CD14-positive monocyte (primary cell): Measurements from ENCODE around the gene STRBP. TPM values are rescaled to one million over a fixed set of nuclear protein-coding genes. Genes with fewer than 3 reads are reported as not detected.

Experiments
- DNase-seq, 3 donors: peaks; one replicate each; pipeline ENCODE4 v3.0.0-alpha.2; 2011 to 2022
- H2AFZ ChIP-seq: 2 replicates; pipeline ENCODE4 v1.6.0; 2012; ENCODE audit warnings: mild to moderate bottlenecking, low read depth, low read length, inconsistent platforms; ENCODE audit not compliant: insufficient read depth, poor library complexity, severe bottlenecking
- H3K27ac ChIP-seq, 2 donors: 1 replicate in 1 of 2; 2 replicates in 1 of 2; pipeline ENCODE4 v1.5.1; 2012 to 2013; ENCODE audit warnings: low read length in 2 of 2, control low read depth in 1 of 2, inconsistent platforms in 1 of 2, low read depth in 1 of 2, mild to moderate bottlenecking in 1 of 2
- H3K27me3 ChIP-seq, 2 donors: one replicate each; pipeline versions ENCODE4 v1.6.0 to v1.6.1; 2011 to 2013; ENCODE audit warnings: low read length in 2 of 2; ENCODE audit not compliant: control insufficient read depth in 2 of 2, insufficient read depth in 2 of 2
- H3K36me3 ChIP-seq, 2 donors: replicated peaks in 1 of 2; 1 replicate in 1 of 2; 2 replicates in 1 of 2; pipeline versions ENCODE4 v1.5.1 to v1.6.1; 2012 to 2013; ENCODE audit warnings: low read length in 2 of 2, control low read depth in 1 of 2, inconsistent platforms in 1 of 2, mild to moderate bottlenecking in 1 of 2; ENCODE audit not compliant: insufficient read depth in 2 of 2, control insufficient read depth in 1 of 2
- H3K4me1 ChIP-seq, 2 donors: 1 replicate in 1 of 2; 2 replicates in 1 of 2; pipeline versions ENCODE4 v1.5.1 to v1.6.1; 2012 to 2013; ENCODE audit warnings: low read length in 2 of 2, control low read depth in 1 of 2, inconsistent platforms in 1 of 2, mild to moderate bottlenecking in 1 of 2, moderate library complexity in 1 of 2; ENCODE audit not compliant: insufficient read depth in 2 of 2, control insufficient read depth in 1 of 2
- H3K4me2 ChIP-seq: replicated peaks from 2 replicates; pipeline ENCODE3; 2012; ENCODE audit warnings: low read length, moderate library complexity, mild to moderate bottlenecking; ENCODE audit not compliant: poor library complexity, severe bottlenecking; ENCODE audit errors: extremely low read depth
- H3K4me3 ChIP-seq, 3 experiments: fragments of 200-600 bp in 1 of 3; sonication (generic) in 1 of 3; replicated peaks in 1 of 3; 1 replicate in 2 of 3; 2 replicates in 1 of 3; pipeline ENCODE4 v1.5.1; 2011 to 2013; ENCODE audit warnings: low read length in 3 of 3, mild to moderate bottlenecking in 3 of 3, control low read depth in 2 of 3, low read depth in 2 of 3, inconsistent platforms in 1 of 3, moderate library complexity in 1 of 3
- H3K79me2 ChIP-seq: 2 replicates; pipeline ENCODE4 v1.6.0; 2012; ENCODE audit warnings: mild to moderate bottlenecking, control low read depth, inconsistent platforms, low read length, moderate library complexity; ENCODE audit not compliant: insufficient read depth
- H3K9ac ChIP-seq: 2 replicates; pipeline ENCODE4 v1.6.0; 2017; ENCODE audit warnings: low read length, mild to moderate bottlenecking; ENCODE audit not compliant: insufficient read depth, poor library complexity, severe bottlenecking
- H3K9me3 ChIP-seq, 2 donors: replicated peaks in 1 of 2; 1 replicate in 1 of 2; 2 replicates in 1 of 2; pipeline versions ENCODE4 v1.5.1 to v1.6.1; 2012 to 2013; ENCODE audit warnings: low read length in 2 of 2, control low read depth in 1 of 2; ENCODE audit not compliant: control insufficient read depth in 1 of 2, insufficient read depth in 1 of 2
- H4K20me1 ChIP-seq: 2 replicates; pipeline ENCODE4 v1.6.0; 2012; ENCODE audit warnings: mild to moderate bottlenecking, low read length, control low read depth, moderate library complexity; ENCODE audit not compliant: insufficient read depth
- H3K27ac Mint-ChIP-seq, 7 donors: one replicate each; pipeline ENCODE4 v1.8.0; 2020; ENCODE audit warnings: mild to moderate bottlenecking in 7 of 7, mixed read lengths in 7 of 7, moderate library complexity in 6 of 7, inconsistent platforms in 2 of 7
- H3K27me3 Mint-ChIP-seq, 3 donors: one replicate each; pipeline ENCODE4 v1.8.0; 2021 to 2022; ENCODE audit warnings: low read depth in 3 of 3, mild to moderate bottlenecking in 3 of 3, mixed read lengths in 3 of 3, moderate library complexity in 3 of 3, inconsistent platforms in 1 of 3
- H3K36me3 Mint-ChIP-seq, 2 donors: one replicate each; pipeline ENCODE4 v1.8.0; 2020; ENCODE audit warnings: mixed read lengths in 2 of 2, inconsistent platforms in 1 of 2, mild to moderate bottlenecking in 1 of 2
- H3K4me1 Mint-ChIP-seq: one replicate; pipeline ENCODE4 v1.8.0; 2020; ENCODE audit warnings: mild to moderate bottlenecking, mixed read lengths
- H3K4me3 Mint-ChIP-seq, 2 donors: one replicate each; pipeline ENCODE4 v1.8.0; 2020; ENCODE audit warnings: mild to moderate bottlenecking in 2 of 2, mixed read lengths in 2 of 2, moderate library complexity in 1 of 2
- H3K9me3 Mint-ChIP-seq, 7 donors: one replicate each; pipeline ENCODE4 v1.8.0; 2020 to 2022; ENCODE audit warnings: mixed read lengths in 7 of 7, mild to moderate bottlenecking in 6 of 7, moderate library complexity in 6 of 7, inconsistent platforms in 2 of 7
- WGBS: methylation state at CpG from one replicate; pipeline ENCODE4 v1.1.5; 2013; ENCODE audit warnings: missing lambda C conversion rate; ENCODE audit not compliant: insufficient coverage; 5-methylcytosine and 5-hydroxymethylcytosine counted together
- intact Hi-C, 2 donors: fragments of 100-400 bp; cut with micrococcal nuclease; formaldehyde crosslinking; loops; one replicate each; pipeline versions ENCODE4 v1.15.0 to v1.15.1; 2023
- polyA plus RNA-seq, 3 donors: library from polyadenylated mRNA; depleted of rRNA in 1 of 3; unstranded in 2 of 3; stranded (reverse) in 1 of 3; fragments of 300-500 nt in 2 of 3; fragments of >200 nt in 1 of 3; fragmentation: Illumina TruSeq in 2 of 3; gene quantifications; 1 replicate in 2 of 3; 2 replicates in 1 of 3; pipeline ENCODE4 v1.2.3, GENCODE V29; 2012 to 2021
- TF ChIP-seq, protein P1 (sequence below): fragments of 200-600 bp; IDR thresholded peaks from one replicate; pipeline ENCODE4 v1.8.0; 2022; ENCODE audit warnings: antibody characterized with exemption, mild to moderate bottlenecking

STRBP gene
- polyA plus RNA-seq, 3 donors, result 0.97 to 1.9 (median 1.9) TPM

DNA sequence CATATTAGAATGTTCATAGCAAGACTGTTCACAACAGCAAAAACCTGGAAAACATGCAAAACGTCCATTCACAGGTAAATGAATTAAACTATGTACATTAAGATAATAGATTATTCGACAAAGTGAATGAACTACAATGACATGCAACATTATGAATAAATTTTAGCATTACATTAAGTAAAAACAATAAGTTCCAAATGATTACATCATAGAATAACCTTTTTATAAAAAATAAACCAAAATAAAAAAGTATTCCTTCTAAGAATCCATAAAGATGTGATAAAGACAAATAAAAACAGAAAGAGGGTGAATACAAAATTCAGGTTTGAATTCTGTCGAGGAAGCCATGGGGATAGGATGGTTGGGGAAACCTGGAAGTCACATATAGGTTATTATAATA is 57.3 kb downstream of the STRBP start:
- peaks cover 0 to 2% (median 0%) of the 10 kb centered on the region in 7 donors for H3K9me3 Mint-ChIP-seq
- Histone ChIP-seq H3K4me2 (no peak overlapping the region), H2AFZ (no peak overlapping the region), H3K4me1 (no peaks in the 10 kb centered on the region), H3K79me2 (no peaks in the 10 kb centered on the region), H3K27me3 (no peaks in the 10 kb centered on the region), H3K36me3 (no peaks in the 10 kb centered on the region), H3K4me3 (no peak overlapping the region), H3K9ac (no peak overlapping the region), H4K20me1 (no peaks in the 10 kb centered on the region), H3K27ac (no peak overlapping the region), H3K9me3 (no peaks in the 10 kb centered on the region)
- H3K27me3 Mint-ChIP-seq, result peaks cover 0 to 1% (median 0%) of the 10 kb centered on the region in 3 donors
- no peak overlapping the region for H3K4me3 Mint-ChIP-seq
- intact Hi-C loops, result no loop called here
- TF ChIP-seq, protein P1, sequence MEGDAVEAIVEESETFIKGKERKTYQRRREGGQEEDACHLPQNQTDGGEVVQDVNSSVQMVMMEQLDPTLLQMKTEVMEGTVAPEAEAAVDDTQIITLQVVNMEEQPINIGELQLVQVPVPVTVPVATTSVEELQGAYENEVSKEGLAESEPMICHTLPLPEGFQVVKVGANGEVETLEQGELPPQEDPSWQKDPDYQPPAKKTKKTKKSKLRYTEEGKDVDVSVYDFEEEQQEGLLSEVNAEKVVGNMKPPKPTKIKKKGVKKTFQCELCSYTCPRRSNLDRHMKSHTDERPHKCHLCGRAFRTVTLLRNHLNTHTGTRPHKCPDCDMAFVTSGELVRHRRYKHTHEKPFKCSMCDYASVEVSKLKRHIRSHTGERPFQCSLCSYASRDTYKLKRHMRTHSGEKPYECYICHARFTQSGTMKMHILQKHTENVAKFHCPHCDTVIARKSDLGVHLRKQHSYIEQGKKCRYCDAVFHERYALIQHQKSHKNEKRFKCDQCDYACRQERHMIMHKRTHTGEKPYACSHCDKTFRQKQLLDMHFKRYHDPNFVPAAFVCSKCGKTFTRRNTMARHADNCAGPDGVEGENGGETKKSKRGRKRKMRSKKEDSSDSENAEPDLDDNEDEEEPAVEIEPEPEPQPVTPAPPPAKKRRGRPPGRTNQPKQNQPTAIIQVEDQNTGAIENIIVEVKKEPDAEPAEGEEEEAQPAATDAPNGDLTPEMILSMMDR, result no peak
- H3K36me3 Mint-ChIP-seq, result no peaks in the 10 kb centered on the region
- H3K4me1 Mint-ChIP-seq, result no peaks in the 10 kb centered on the region
- no peak overlapping the region for H3K27ac Mint-ChIP-seq
- WGBS, result no CpG with 5 or more reads among the region's 3 CpGs
- DNase-seq, result no peak

DNA sequence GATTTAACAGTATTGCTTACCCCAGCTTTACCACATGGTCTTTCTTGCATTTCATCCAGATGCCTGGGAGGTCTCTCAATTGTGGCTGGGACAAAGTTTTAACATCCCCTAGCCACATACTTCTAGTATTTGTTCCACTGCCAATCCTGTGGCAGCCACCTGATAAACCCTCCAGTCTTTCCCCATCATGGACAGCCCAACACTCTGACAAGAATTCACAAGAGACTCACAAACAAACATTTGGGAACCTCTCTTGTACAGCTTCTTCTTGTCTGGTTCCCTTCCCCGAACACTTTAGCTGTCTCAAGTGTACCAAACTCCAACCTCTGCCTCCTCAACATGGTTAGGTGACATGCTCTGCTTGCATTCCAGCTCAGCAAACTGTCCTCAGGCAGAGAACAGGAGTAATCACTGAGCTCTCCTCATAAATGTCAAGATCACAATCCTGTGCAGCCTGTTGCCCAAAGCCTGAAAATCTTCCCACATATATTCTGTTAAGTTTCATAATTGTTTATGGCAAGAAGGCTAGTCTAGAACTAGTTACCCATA is 59.7 kb downstream of the STRBP start:
- H3K4me3 ChIP-seq, result no peak overlapping the region
- no peaks in the 10 kb centered on the region for H3K4me1 ChIP-seq
- Mint-ChIP-seq H3K36me3 (no peaks in the 10 kb centered on the region), H3K27me3 (peaks cover 0 to 1% (median 0%) of the 10 kb centered on the region in 3 donors), H3K4me3 (no peak overlapping the region), H3K27ac (no peak overlapping the region), H3K9me3 (peaks cover 0 to 2% (median 0%) of the 10 kb centered on the region in 7 donors), H3K4me1 (no peaks in the 10 kb centered on the region)
- no peak overlapping the region for H3K27ac ChIP-seq
- TF ChIP-seq, protein P1, result no peak
- no peak for DNase-seq
- no peaks in the 10 kb centered on the region for H3K79me2 ChIP-seq
- no peaks in the 10 kb centered on the region for H3K27me3 ChIP-seq
- no peak overlapping the region for H3K9ac ChIP-seq
- intact Hi-C loops, result no loop called here
- no peaks in the 10 kb centered on the region for H3K36me3 ChIP-seq
- 92% methylated on average over 1 of the region's 1 CpG for WGBS
- no peaks in the 10 kb centered on the region for H4K20me1 ChIP-seq
- H3K4me2 ChIP-seq, result no peak overlapping the region
- no peaks in the 10 kb centered on the region for H3K9me3 ChIP-seq
- H2AFZ ChIP-seq, result no peak overlapping the region
